Kidney epithelial cell (primary cell): ENCODE data around the gene NFIB. TPM values are rescaled to one million over a fixed set of nuclear protein-coding genes. Genes with fewer than 3 reads are reported as not detected.

Source experiments
- DNase-seq: peaks from one replicate; pipeline ENCODE4 v3.0.0-alpha.2; 2010; ENCODE audit warnings: low read depth
- H3K27me3 ChIP-seq: 2 replicates; pipeline ENCODE4 v1.6.0; 2011; ENCODE audit warnings: low read length; ENCODE audit not compliant: control insufficient read depth, insufficient read depth
- H3K36me3 ChIP-seq: 2 replicates; pipeline ENCODE4 v1.5.1; 2011; ENCODE audit warnings: low read length; ENCODE audit not compliant: control insufficient read depth, insufficient read depth
- H3K4me3 ChIP-seq: 2 replicates; pipeline ENCODE4 v1.5.1; 2011; ENCODE audit warnings: low read depth, mild to moderate bottlenecking, control low read depth, low read length
- CTCF ChIP-seq: IDR thresholded peaks from 2 replicates; pipeline ENCODE4 v1.5.1; 2011; ENCODE audit warnings: mild to moderate bottlenecking, moderate library complexity, low read length, control low read depth, inconsistent platforms; ENCODE audit not compliant: insufficient read depth, poor library complexity, severe bottlenecking
- total RNA-seq: library from RNA; depleted of rRNA; stranded (reverse); fragments of >200 nt; gene quantifications from 2 replicates; pipeline ENCODE4 v1.2.3, GENCODE V29; 2015

NFIB gene
- total RNA-seq, 1 donor from 2014 or later = 3.3 TPM

GRCh38 chr9:14279671-14280070 is 34.3 kb downstream of the NFIB start:
- H3K36me3 ChIP-seq = no peaks in the 10 kb centered on the region
- no peaks in the 10 kb centered on the region for H3K27me3 ChIP-seq
- TF ChIP-seq CTCF = no peak
- DNase-seq = no peak
- no peak overlapping the region for H3K4me3 ChIP-seq

- Histone ChIP-seq H3K4me3 (no peak overlapping the region), H3K36me3 (no peaks in the 10 kb centered on the region), H3K27me3 (no peaks in the 10 kb centered on the region)
- no peak for TF ChIP-seq CTCF
- peak; percentile 25 for DNase-seq
Measured at GRCh38 chr9:14278291-14278721, 35.6 kb downstream of the NFIB start.

GRCh38 chr9:14277761-14278160 is 36.2 kb downstream of the NFIB start:
- no peaks in the 10 kb centered on the region for H3K36me3 ChIP-seq
- H3K27me3 ChIP-seq = no peaks in the 10 kb centered on the region
- no peak for DNase-seq
- no peak for TF ChIP-seq CTCF
- no peak overlapping the region for H3K4me3 ChIP-seq

GRCh38 chr9:14277244-14277643 is 36.7 kb downstream of the NFIB start:
- no peak for DNase-seq
- Histone ChIP-seq H3K27me3 (no peaks in the 10 kb centered on the region), H3K4me3 (no peak overlapping the region), H3K36me3 (no peaks in the 10 kb centered on the region)
- no peak for TF ChIP-seq CTCF

- no peak for TF ChIP-seq CTCF
- DNase-seq = no peak
Measured at GRCh38 chr9:14275331-14275730, 38.6 kb downstream of the NFIB start.

GRCh38 chr9:14273696-14274121 is 40.2 kb downstream of the NFIB start:
- no peak for TF ChIP-seq CTCF
- no peak overlapping the region for H3K4me3 ChIP-seq
- no peak for DNase-seq
- no peaks in the 10 kb centered on the region for H3K27me3 ChIP-seq
- H3K36me3 ChIP-seq = no peaks in the 10 kb centered on the region

More at GRCh38 chr9:14275331-14275730, 38.6 kb downstream of the NFIB start:
- Histone ChIP-seq H3K36me3 (no peaks in the 10 kb centered on the region), H3K27me3 (no peaks in the 10 kb centered on the region), H3K4me3 (no peak overlapping the region)
